Esophagus squamous epithelium (tissue), 4 donors: ENCODE measurements around the gene S100A3.
A peak's percentile ranks its signal among the peaks of the same experiment; 100 is the strongest.

Source experiments
- POLR2A ChIP-seq, 4 donors: fragments of 450-650 bp; IDR thresholded peaks; one replicate each; pipeline ENCODE4 v1.6.1; 2017; ENCODE audit warnings: antibody characterized with exemption in 4 of 4, mild to moderate bottlenecking in 4 of 4, moderate library complexity in 3 of 4
- TF ChIP-seq, protein P1 (sequence below), 6 experiments: fragments of 450-650 bp in 4 of 6; fragments of 200-600 bp in 2 of 6; sonication (generic) in 2 of 6; IDR thresholded peaks; one replicate each; pipeline ENCODE4 v1.5.1; 2016 to 2019; ENCODE audit warnings: antibody characterized with exemption in 6 of 6, mild to moderate bottlenecking in 4 of 6, moderate library complexity in 4 of 6

GRCh38 chr1:153572569-153573015, 23.5 kb upstream of the S100A3 start:
- TF ChIP-seq, protein P1, sequence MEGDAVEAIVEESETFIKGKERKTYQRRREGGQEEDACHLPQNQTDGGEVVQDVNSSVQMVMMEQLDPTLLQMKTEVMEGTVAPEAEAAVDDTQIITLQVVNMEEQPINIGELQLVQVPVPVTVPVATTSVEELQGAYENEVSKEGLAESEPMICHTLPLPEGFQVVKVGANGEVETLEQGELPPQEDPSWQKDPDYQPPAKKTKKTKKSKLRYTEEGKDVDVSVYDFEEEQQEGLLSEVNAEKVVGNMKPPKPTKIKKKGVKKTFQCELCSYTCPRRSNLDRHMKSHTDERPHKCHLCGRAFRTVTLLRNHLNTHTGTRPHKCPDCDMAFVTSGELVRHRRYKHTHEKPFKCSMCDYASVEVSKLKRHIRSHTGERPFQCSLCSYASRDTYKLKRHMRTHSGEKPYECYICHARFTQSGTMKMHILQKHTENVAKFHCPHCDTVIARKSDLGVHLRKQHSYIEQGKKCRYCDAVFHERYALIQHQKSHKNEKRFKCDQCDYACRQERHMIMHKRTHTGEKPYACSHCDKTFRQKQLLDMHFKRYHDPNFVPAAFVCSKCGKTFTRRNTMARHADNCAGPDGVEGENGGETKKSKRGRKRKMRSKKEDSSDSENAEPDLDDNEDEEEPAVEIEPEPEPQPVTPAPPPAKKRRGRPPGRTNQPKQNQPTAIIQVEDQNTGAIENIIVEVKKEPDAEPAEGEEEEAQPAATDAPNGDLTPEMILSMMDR (IDR thresholded peaks at IDR 0.05), result peak; percentile 68 to 95 (median 90)
- TF ChIP-seq POLR2A (IDR thresholded peaks at IDR 0.05), result no peak
